Measurements from ENCODE around the gene ZNF787.

DNA sequence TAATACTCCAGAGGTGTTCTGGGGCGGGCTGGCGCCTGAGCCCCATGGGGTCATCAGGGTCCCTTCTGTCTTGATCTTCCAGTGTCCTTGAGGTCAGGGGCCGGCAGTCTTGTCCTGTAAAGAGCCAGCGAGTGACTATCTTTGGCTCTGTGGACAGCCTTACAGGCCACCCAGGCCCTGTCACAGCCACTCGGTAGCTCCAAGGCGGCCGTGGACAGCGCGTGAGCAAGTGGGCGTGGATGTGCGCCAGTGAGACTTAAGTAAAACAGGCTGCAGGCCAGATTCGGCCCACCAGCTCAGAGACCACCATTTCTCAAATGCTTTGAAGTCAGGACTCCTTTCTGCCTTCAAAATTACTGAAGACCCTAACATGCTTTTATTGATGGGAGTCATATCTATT is 23.7 kb upstream of the ZNF787 start:
- TF ChIP-seq CTCF (IDR thresholded peaks at IDR 0.05 in 2 of 3, conservative IDR thresholded peaks at IDR 0.05 in 1 of 3; ENCODE audit: control insufficient read depth in 2 of 3, extremely low read depth in 1 of 3, insufficient read depth in 1 of 3, low read depth in 3 of 3, low read length in 3 of 3) (no peak), EP300 (IDR thresholded peaks at IDR 0.05; ENCODE audit: borderline replicate concordance in 1 of 2, control insufficient read depth in 1 of 2, low read depth in 2 of 2, low read length in 2 of 2) (no peak), POLR2AphosphoS5 (IDR thresholded peaks at IDR 0.05; ENCODE audit: low read length) (no peak), HDAC6 (IDR thresholded peaks at IDR 0.05; ENCODE audit: unreplicated experiment) (no peak), IKZF1 (conservative IDR thresholded peaks at IDR 0.05) (no peak), NFYB (IDR thresholded peaks at IDR 0.05; ENCODE audit: insufficient read depth, low read depth, low read length) (no peak), ZNF24 (IDR thresholded peaks at IDR 0.05) (no peak), BHLHE40 (IDR thresholded peaks at IDR 0.05; ENCODE audit: borderline replicate concordance in 1 of 2, low read depth in 2 of 2, low read length in 1 of 2) (no peak), SMC3 (IDR thresholded peaks at IDR 0.05; ENCODE audit: borderline replicate concordance, low read length) (no peak), SP1 (IDR thresholded peaks at IDR 0.05; ENCODE audit: low read depth, low read length) (no peak), RAD51 (IDR thresholded peaks at IDR 0.05) (no peak)

All from GM12878 (cell line).